ENCODE data around the gene ATCAY.
"Not testable (repeated sequence)": the region's sequence is repeated elsewhere in the genome, so short reads cannot be mapped to it uniquely, and the experiment has no call there.

Gene ATCAY

GRCh38 chr19:3936506-3937442 is 56.3 kb downstream of the ATCAY start:
- no peaks in the 10 kb centered on the region for H3K27me3 ChIP-seq (ENCODE audit: insufficient read depth, low read length, poor library complexity)
- H3K4me1 ChIP-seq (ENCODE audit: insufficient read depth, low read length) = no peaks in the 10 kb centered on the region
- H4K20me1 ChIP-seq (ENCODE audit: insufficient read depth, low read length) = no peaks in the 10 kb centered on the region
- H3K27ac ChIP-seq (ENCODE audit: low read length) = no peak overlapping the region
- H3K79me2 ChIP-seq (ENCODE audit: insufficient read depth, low read length) = no peaks in the 10 kb centered on the region
- ATAC-seq (ENCODE audit: insufficient read depth, low read depth) (no peak), DNase-seq (no peak)
- no peak overlapping the region for H3K4me3 ChIP-seq (ENCODE audit: low read depth in 1 of 2, low read length in 2 of 2)
- H3K9me3 ChIP-seq (ENCODE audit: insufficient read depth, low read length, severe bottlenecking) = no peaks in the 10 kb centered on the region
- H2AFZ ChIP-seq (ENCODE audit: low read depth, low read length) = no peak overlapping the region
- no peaks in the 10 kb centered on the region for H3K36me3 ChIP-seq (ENCODE audit: insufficient read depth, low read length)
- no peak overlapping the region for H3K4me2 ChIP-seq (ENCODE audit: insufficient read depth, low read length)
- no peak overlapping the region for H3K9ac ChIP-seq (ENCODE audit: low read depth, low read length)
- no peak for TF ChIP-seq EZH2 (IDR thresholded peaks at IDR 0.05; ENCODE audit: borderline replicate concordance, low read depth, low read length, severe bottlenecking)
- TF ChIP-seq, protein P1, sequence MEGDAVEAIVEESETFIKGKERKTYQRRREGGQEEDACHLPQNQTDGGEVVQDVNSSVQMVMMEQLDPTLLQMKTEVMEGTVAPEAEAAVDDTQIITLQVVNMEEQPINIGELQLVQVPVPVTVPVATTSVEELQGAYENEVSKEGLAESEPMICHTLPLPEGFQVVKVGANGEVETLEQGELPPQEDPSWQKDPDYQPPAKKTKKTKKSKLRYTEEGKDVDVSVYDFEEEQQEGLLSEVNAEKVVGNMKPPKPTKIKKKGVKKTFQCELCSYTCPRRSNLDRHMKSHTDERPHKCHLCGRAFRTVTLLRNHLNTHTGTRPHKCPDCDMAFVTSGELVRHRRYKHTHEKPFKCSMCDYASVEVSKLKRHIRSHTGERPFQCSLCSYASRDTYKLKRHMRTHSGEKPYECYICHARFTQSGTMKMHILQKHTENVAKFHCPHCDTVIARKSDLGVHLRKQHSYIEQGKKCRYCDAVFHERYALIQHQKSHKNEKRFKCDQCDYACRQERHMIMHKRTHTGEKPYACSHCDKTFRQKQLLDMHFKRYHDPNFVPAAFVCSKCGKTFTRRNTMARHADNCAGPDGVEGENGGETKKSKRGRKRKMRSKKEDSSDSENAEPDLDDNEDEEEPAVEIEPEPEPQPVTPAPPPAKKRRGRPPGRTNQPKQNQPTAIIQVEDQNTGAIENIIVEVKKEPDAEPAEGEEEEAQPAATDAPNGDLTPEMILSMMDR (IDR thresholded peaks at IDR 0.05; ENCODE audit: borderline replicate concordance, extremely low read depth, low read length, poor library complexity, severe bottlenecking) = no peak

DNA sequence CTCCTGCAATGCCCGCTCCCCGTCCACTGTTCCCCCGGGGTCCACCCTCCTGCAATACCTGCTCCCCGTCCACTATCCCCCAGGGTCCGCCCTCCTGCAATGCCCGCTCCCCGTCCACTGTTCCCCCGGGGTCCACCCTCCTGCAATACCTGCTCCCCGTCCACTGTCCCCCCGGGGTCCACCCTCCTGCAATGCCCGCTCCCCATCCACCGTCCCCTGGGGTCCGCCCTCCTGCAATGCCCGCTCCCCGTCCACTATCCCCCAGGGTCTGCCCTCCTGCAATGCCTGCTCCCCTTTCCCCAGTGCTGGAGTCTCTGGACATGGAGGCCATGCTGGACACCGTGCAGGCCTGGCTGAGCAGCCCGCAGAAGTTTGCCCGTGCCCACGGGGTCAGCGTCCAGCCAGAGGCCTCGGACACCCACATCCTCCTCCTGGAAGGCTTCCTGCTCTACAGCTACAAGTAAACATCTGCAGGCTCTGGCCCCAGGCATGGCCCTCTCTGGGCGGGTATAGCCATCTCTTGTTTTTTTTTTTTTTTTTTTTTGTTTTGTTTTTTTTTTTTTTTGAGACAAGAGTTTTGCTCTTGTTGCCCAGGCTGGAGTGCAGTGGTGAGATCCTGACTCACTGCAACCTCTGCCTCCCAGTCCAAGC is 57.9 kb downstream of the ATCAY start:
- H3K4me1 ChIP-seq (ENCODE audit: insufficient read depth, low read length); H4K20me1 ChIP-seq (ENCODE audit: insufficient read depth, low read length); DNase-seq; H3K4me3 ChIP-seq (ENCODE audit: low read depth in 1 of 2, low read length in 2 of 2); H3K9me3 ChIP-seq (ENCODE audit: insufficient read depth, low read length, severe bottlenecking); H3K4me2 ChIP-seq (ENCODE audit: insufficient read depth, low read length); H3K27me3 ChIP-seq (ENCODE audit: insufficient read depth, low read length, poor library complexity); ATAC-seq (ENCODE audit: insufficient read depth, low read depth); H2AFZ ChIP-seq (ENCODE audit: low read depth, low read length); H3K27ac ChIP-seq (ENCODE audit: low read length); H3K79me2 ChIP-seq (ENCODE audit: insufficient read depth, low read length); H3K9ac ChIP-seq (ENCODE audit: low read depth, low read length); H3K36me3 ChIP-seq (ENCODE audit: insufficient read depth, low read length): not testable (repeated sequence)

DNA sequence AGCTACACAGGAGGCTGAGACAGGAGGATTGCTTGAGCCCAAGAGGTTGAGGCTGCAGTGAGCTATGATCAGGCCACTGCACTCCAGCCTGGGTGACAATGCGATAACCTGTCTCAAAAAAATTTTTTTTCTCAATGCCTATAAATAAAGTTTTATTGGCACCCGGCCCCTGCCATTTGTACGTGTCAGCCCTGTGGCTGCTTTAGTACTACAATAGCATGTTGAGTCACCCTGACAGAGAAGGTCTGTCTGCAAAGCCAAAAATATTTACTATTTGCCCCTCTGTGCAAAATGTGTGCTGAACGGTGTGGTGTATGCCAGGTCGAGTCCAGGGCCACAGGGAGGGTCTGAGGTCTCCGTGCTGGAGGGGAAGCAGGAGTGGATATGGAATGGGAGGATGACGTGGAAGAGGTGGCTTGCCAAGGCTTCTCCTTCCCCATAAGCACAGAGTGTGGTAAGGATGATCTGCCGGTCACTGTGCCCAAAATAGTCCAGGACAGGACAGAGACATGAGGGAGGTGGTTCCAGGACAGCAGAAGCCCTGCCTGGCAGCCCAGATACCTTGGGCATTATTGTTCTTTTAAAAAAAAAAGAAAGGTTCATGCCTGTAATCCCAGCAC is 62.4 kb downstream of the ATCAY start:
- H3K9ac ChIP-seq (ENCODE audit: low read depth, low read length) = no peak overlapping the region
- ATAC-seq (ENCODE audit: insufficient read depth, low read depth) (no peak), DNase-seq (no peak)
- H3K4me2 ChIP-seq (ENCODE audit: insufficient read depth, low read length) = no peak overlapping the region
- no peak overlapping the region for H3K27ac ChIP-seq (ENCODE audit: low read length)
- no peaks in the 10 kb centered on the region for H3K9me3 ChIP-seq (ENCODE audit: insufficient read depth, low read length, severe bottlenecking)
- no peaks in the 10 kb centered on the region for H3K36me3 ChIP-seq (ENCODE audit: insufficient read depth, low read length)
- no peak overlapping the region for H3K4me3 ChIP-seq (ENCODE audit: low read depth in 1 of 2, low read length in 2 of 2)
- no peaks in the 10 kb centered on the region for H4K20me1 ChIP-seq (ENCODE audit: insufficient read depth, low read length)
- no peaks in the 10 kb centered on the region for H3K79me2 ChIP-seq (ENCODE audit: insufficient read depth, low read length)
- H3K27me3 ChIP-seq (ENCODE audit: insufficient read depth, low read length, poor library complexity) = no peaks in the 10 kb centered on the region
- no peaks in the 10 kb centered on the region for H3K4me1 ChIP-seq (ENCODE audit: insufficient read depth, low read length)
- no peak for TF ChIP-seq EZH2 (IDR thresholded peaks at IDR 0.05; ENCODE audit: borderline replicate concordance, low read depth, low read length, severe bottlenecking)
- TF ChIP-seq, protein P1 (IDR thresholded peaks at IDR 0.05; ENCODE audit: borderline replicate concordance, extremely low read depth, low read length, poor library complexity, severe bottlenecking) = no peak
- H2AFZ ChIP-seq (ENCODE audit: low read depth, low read length) = no peak overlapping the region
